H9 (cell line): ENCODE results near the gene DYRK1A. TPM values are rescaled to one million over a fixed set of nuclear protein-coding genes. Genes with fewer than 3 reads are reported as not detected.

Source experiments
- DNase-seq: peaks from one replicate; pipeline ENCODE4 v3.0.0-alpha.2; 2017
- H2AFZ ChIP-seq: one replicate; pipeline ENCODE4 v1.6.1; 2013; ENCODE audit warnings: mild to moderate bottlenecking, low read length, control low read depth, moderate library complexity
- H2AK5ac ChIP-seq: 2 replicates; pipeline ENCODE4 v1.6.1; 2013; ENCODE audit warnings: low read length, control low read depth, mixed read lengths; ENCODE audit not compliant: insufficient read length
- H2BK120ac ChIP-seq: one replicate; pipeline ENCODE4 v1.6.1; 2013; ENCODE audit warnings: low read depth, mild to moderate bottlenecking, low read length, control low read depth, inconsistent platforms; ENCODE audit not compliant: poor library complexity, severe bottlenecking
- H2BK12ac ChIP-seq: 2 replicates; pipeline ENCODE4 v1.6.1; 2013; ENCODE audit warnings: low read length, control low read depth, mixed read lengths, low read depth; ENCODE audit not compliant: insufficient read length
- H2BK15ac ChIP-seq: 2 replicates; pipeline ENCODE4 v1.6.1; 2013; ENCODE audit warnings: low read depth, low read length, control low read depth
- H2BK20ac ChIP-seq: one replicate; pipeline ENCODE4 v1.6.1; 2013; ENCODE audit warnings: low read depth, mild to moderate bottlenecking, low read length, control low read depth, inconsistent platforms; ENCODE audit not compliant: poor library complexity, severe bottlenecking
- H2BK5ac ChIP-seq: 2 replicates; pipeline ENCODE4 v1.6.1; 2013; ENCODE audit warnings: low read length, control low read depth, mixed read lengths; ENCODE audit not compliant: insufficient read length
- H3K14ac ChIP-seq: 2 replicates; pipeline ENCODE4 v1.6.1; 2013; ENCODE audit warnings: low read length, control low read depth; ENCODE audit not compliant: insufficient read depth
- H3K18ac ChIP-seq: 2 replicates; pipeline ENCODE4 v1.6.1; 2013; ENCODE audit warnings: low read depth, mild to moderate bottlenecking, mixed read lengths, low read length, control low read depth; ENCODE audit not compliant: insufficient read length
- H3K23ac ChIP-seq: 2 replicates; pipeline ENCODE4 v1.6.1; 2013; ENCODE audit warnings: low read length, control low read depth, mixed read lengths, low read depth; ENCODE audit not compliant: insufficient read length
- H3K23me2 ChIP-seq: 2 replicates; pipeline ENCODE4 v1.6.1; 2013; ENCODE audit warnings: low read depth, mild to moderate bottlenecking, mixed read lengths, low read length, control low read depth; ENCODE audit not compliant: insufficient read length, poor library complexity, severe bottlenecking
- H3K27ac ChIP-seq: 2 replicates; pipeline ENCODE4 v1.5.1; 2013; ENCODE audit warnings: low read length, control low read depth, mixed read lengths, low read depth; ENCODE audit not compliant: insufficient read length
- H3K27me3 ChIP-seq: 2 replicates; pipeline ENCODE4 v1.6.1; 2013; ENCODE audit warnings: low read length, control low read depth, inconsistent platforms; ENCODE audit not compliant: insufficient read depth
- H3K4ac ChIP-seq: 2 replicates; pipeline ENCODE4 v1.6.1; 2013; ENCODE audit warnings: low read depth, mild to moderate bottlenecking, control low read depth, inconsistent platforms, low read length, moderate library complexity
- H3K4me1 ChIP-seq: 2 replicates; pipeline ENCODE4 v1.6.1; 2013; ENCODE audit warnings: low read length, control low read depth, inconsistent platforms; ENCODE audit not compliant: insufficient read depth
- H3K4me2 ChIP-seq: 2 replicates; pipeline ENCODE4 v1.6.1; 2013; ENCODE audit warnings: low read length, control low read depth, mixed read lengths; ENCODE audit not compliant: insufficient read length, insufficient read depth
- H3K56ac ChIP-seq: 2 replicates; pipeline ENCODE4 v1.6.1; 2013; ENCODE audit warnings: low read depth, mild to moderate bottlenecking, mixed read lengths, low read length, control low read depth; ENCODE audit not compliant: insufficient read length
- H3K79me1 ChIP-seq: 2 replicates; pipeline ENCODE4 v1.6.1; 2013; ENCODE audit warnings: low read depth, mild to moderate bottlenecking, moderate library complexity, low read length, control low read depth, inconsistent platforms; ENCODE audit not compliant: insufficient read depth, poor library complexity, severe bottlenecking
- H3K79me2 ChIP-seq: 2 replicates; pipeline ENCODE4 v1.6.1; 2013; ENCODE audit warnings: low read length, control low read depth, inconsistent platforms; ENCODE audit not compliant: insufficient read depth
- H3K9ac ChIP-seq: 2 replicates; pipeline ENCODE4 v1.6.1; 2013; ENCODE audit warnings: low read length, control low read depth, mixed read lengths; ENCODE audit not compliant: insufficient read length; ENCODE audit errors: extremely low read depth
- H3K9me3 ChIP-seq: one replicate; pipeline ENCODE4 v1.6.1; 2013; ENCODE audit warnings: low read depth, low read length, inconsistent platforms; ENCODE audit not compliant: control insufficient read depth
- H3T11ph ChIP-seq: one replicate; pipeline ENCODE4 v1.6.1; 2013; ENCODE audit warnings: mild to moderate bottlenecking, low read length, control low read depth, inconsistent platforms
- H4K20me1 ChIP-seq: one replicate; pipeline ENCODE4 v1.6.1; 2013; ENCODE audit not compliant: control insufficient read depth, insufficient read length, insufficient read depth
- H4K5ac ChIP-seq: 2 replicates; pipeline ENCODE4 v1.6.1; 2013; ENCODE audit warnings: low read depth, mild to moderate bottlenecking, mixed read lengths, low read length, control low read depth; ENCODE audit not compliant: insufficient read length
- H4K8ac ChIP-seq: replicated peaks from 2 replicates; pipeline ENCODE4 v1.6.1; 2013; ENCODE audit warnings: low read length, control low read depth, mixed read lengths, low read depth; ENCODE audit not compliant: insufficient read length
- H4K91ac ChIP-seq: 2 replicates; pipeline ENCODE4 v1.6.1; 2013; ENCODE audit warnings: low read depth, mild to moderate bottlenecking, moderate library complexity, mixed read lengths, low read length, control low read depth; ENCODE audit not compliant: insufficient read length
- H3K27ac Mint-ChIP-seq, 3 experiments: 2 replicates in 2 of 3; 3 replicates in 1 of 3; pipeline ENCODE4 v1.8.0; 2020 to 2021; ENCODE audit warnings: mixed read lengths in 3 of 3, mild to moderate bottlenecking in 1 of 3, moderate library complexity in 1 of 3
- H3K27me3 Mint-ChIP-seq: 2 replicates; pipeline ENCODE4 v1.8.0; 2021; ENCODE audit warnings: low read depth, mild to moderate bottlenecking, moderate library complexity, mixed read lengths
- H3K36me3 Mint-ChIP-seq, 3 experiments: 2 replicates in 2 of 3; 3 replicates in 1 of 3; pipeline ENCODE4 v1.8.0; 2020 to 2021; ENCODE audit warnings: low read depth in 3 of 3, mixed read lengths in 3 of 3; ENCODE audit not compliant: insufficient read depth in 1 of 3
- H3K4me1 Mint-ChIP-seq, 2 experiments: 2 replicates each; pipeline ENCODE4 v1.8.0; 2020; ENCODE audit warnings: mixed read lengths in 2 of 2
- H3K4me3 Mint-ChIP-seq, 2 experiments: 2 replicates in 1 of 2; 3 replicates in 1 of 2; pipeline ENCODE4 v1.8.0; 2020 to 2021; ENCODE audit warnings: mild to moderate bottlenecking in 2 of 2, mixed read lengths in 2 of 2, moderate library complexity in 1 of 2
- H3K9me3 Mint-ChIP-seq, 2 experiments: 2 replicates in 1 of 2; 3 replicates in 1 of 2; pipeline ENCODE4 v1.8.0; 2020; ENCODE audit warnings: mild to moderate bottlenecking in 2 of 2, mixed read lengths in 2 of 2, moderate library complexity in 1 of 2
- CTCF ChIP-seq: fragments of 200-600 bp; sonication (generic); conservative IDR thresholded peaks from 3 replicates; pipeline ENCODE4 v1.8.0; 2021; ENCODE audit warnings: antibody characterized with exemption, mild to moderate bottlenecking
- WGBS: extraction: QIAGEN DNeasy Blood & Tissue Kit; methylation state at CpG from one replicate; pipeline ENCODE4 v1.1.7; 2013; ENCODE audit warnings: missing lambda C conversion rate, low lambda C conversion rate, mixed read lengths; ENCODE audit not compliant: insufficient read length; ENCODE audit errors: extremely low coverage; 5-methylcytosine and 5-hydroxymethylcytosine counted together
- total RNA-seq: library from RNA; stranded (reverse); gene quantifications from 2 replicates; pipeline ENCODE4 v1.2.1, GENCODE V29; 2021

Gene DYRK1A
- total RNA-seq, 1 experiment from 2014 or later: 73.6 TPM

- Histone ChIP-seq H3K9me3 (no peaks in the 10 kb centered on the region), H3K79me1 (no peaks in the 10 kb centered on the region), H2BK120ac (no peak overlapping the region), H3K27me3 (no peaks in the 10 kb centered on the region), H2AK5ac (no peak overlapping the region), H2BK12ac (no peak overlapping the region), H3K14ac (peak overlapping the region; percentile 95), H4K5ac (no peak overlapping the region), H4K20me1 (no peaks in the 10 kb centered on the region), H3K27ac (no peak overlapping the region), H3K4me2 (peak overlapping the region; percentile 9), H3K23me2 (peaks cover 11% of the 10 kb centered on the region), H3K18ac (no peak overlapping the region), H3K56ac (no peak overlapping the region), H2AFZ (no peak overlapping the region), H2BK15ac (no peak overlapping the region), H3K79me2 (peaks cover 36% of the 10 kb centered on the region), H3T11ph (no peak overlapping the region), H3K4me1 (no peaks in the 10 kb centered on the region), H3K9ac (peak overlapping the region; percentile 97), H2BK5ac (no peak overlapping the region), H3K4ac (no peak overlapping the region), H2BK20ac (no peak overlapping the region), H4K91ac (no peak overlapping the region), H3K23ac (no peak overlapping the region), H4K8ac (no peak overlapping the region)
- no peak overlapping the region for H3K27ac Mint-ChIP-seq
- H3K9me3 Mint-ChIP-seq: peaks cover 4 to 6% of the 10 kb centered on the region in 2 experiments
- no peak for DNase-seq
- H3K4me3 Mint-ChIP-seq: peak overlapping the region in 1 of 2 experiments; percentile 94; a peak in 2 of 5 replicates
- TF ChIP-seq CTCF: no peak
- H3K36me3 Mint-ChIP-seq: peaks cover 2 to 4% (median 4%) of the 10 kb centered on the region in 3 experiments
- H3K27me3 Mint-ChIP-seq: no peaks in the 10 kb centered on the region
- no CpG with 5 or more reads among the region's 61 CpGs for WGBS
- peaks cover 42 to 43% of the 10 kb centered on the region in 2 experiments for H3K4me1 Mint-ChIP-seq
Observed at GRCh38 chr21:37367336-37367702, 746 bp downstream of the DYRK1A start.
